H9 (cell line): ENCODE data around the gene HS1BP3. TPM values are rescaled to one million over a fixed set of nuclear protein-coding genes. Genes with fewer than 3 reads are reported as not detected.

ENCODE experiments used
- DNase-seq: peaks from one replicate; pipeline ENCODE4 v3.0.0-alpha.2; 2017
- H2AFZ ChIP-seq: one replicate; pipeline ENCODE4 v1.6.1; 2013; ENCODE audit warnings: mild to moderate bottlenecking, low read length, control low read depth, moderate library complexity
- H2AK5ac ChIP-seq: 2 replicates; pipeline ENCODE4 v1.6.1; 2013; ENCODE audit warnings: low read length, control low read depth, mixed read lengths; ENCODE audit not compliant: insufficient read length
- H2BK120ac ChIP-seq: one replicate; pipeline ENCODE4 v1.6.1; 2013; ENCODE audit warnings: low read depth, mild to moderate bottlenecking, low read length, control low read depth, inconsistent platforms; ENCODE audit not compliant: poor library complexity, severe bottlenecking
- H2BK12ac ChIP-seq: 2 replicates; pipeline ENCODE4 v1.6.1; 2013; ENCODE audit warnings: low read length, control low read depth, mixed read lengths, low read depth; ENCODE audit not compliant: insufficient read length
- H2BK15ac ChIP-seq: 2 replicates; pipeline ENCODE4 v1.6.1; 2013; ENCODE audit warnings: low read depth, low read length, control low read depth
- H2BK20ac ChIP-seq: one replicate; pipeline ENCODE4 v1.6.1; 2013; ENCODE audit warnings: low read depth, mild to moderate bottlenecking, low read length, control low read depth, inconsistent platforms; ENCODE audit not compliant: poor library complexity, severe bottlenecking
- H2BK5ac ChIP-seq: 2 replicates; pipeline ENCODE4 v1.6.1; 2013; ENCODE audit warnings: low read length, control low read depth, mixed read lengths; ENCODE audit not compliant: insufficient read length
- H3K14ac ChIP-seq: 2 replicates; pipeline ENCODE4 v1.6.1; 2013; ENCODE audit warnings: low read length, control low read depth; ENCODE audit not compliant: insufficient read depth
- H3K18ac ChIP-seq: 2 replicates; pipeline ENCODE4 v1.6.1; 2013; ENCODE audit warnings: low read depth, mild to moderate bottlenecking, mixed read lengths, low read length, control low read depth; ENCODE audit not compliant: insufficient read length
- H3K23ac ChIP-seq: 2 replicates; pipeline ENCODE4 v1.6.1; 2013; ENCODE audit warnings: low read length, control low read depth, mixed read lengths, low read depth; ENCODE audit not compliant: insufficient read length
- H3K23me2 ChIP-seq: 2 replicates; pipeline ENCODE4 v1.6.1; 2013; ENCODE audit warnings: low read depth, mild to moderate bottlenecking, mixed read lengths, low read length, control low read depth; ENCODE audit not compliant: insufficient read length, poor library complexity, severe bottlenecking
- H3K27ac ChIP-seq: 2 replicates; pipeline ENCODE4 v1.5.1; 2013; ENCODE audit warnings: low read length, control low read depth, mixed read lengths, low read depth; ENCODE audit not compliant: insufficient read length
- H3K27me3 ChIP-seq: 2 replicates; pipeline ENCODE4 v1.6.1; 2013; ENCODE audit warnings: low read length, control low read depth, inconsistent platforms; ENCODE audit not compliant: insufficient read depth
- H3K4ac ChIP-seq: 2 replicates; pipeline ENCODE4 v1.6.1; 2013; ENCODE audit warnings: low read depth, mild to moderate bottlenecking, control low read depth, inconsistent platforms, low read length, moderate library complexity
- H3K4me1 ChIP-seq: 2 replicates; pipeline ENCODE4 v1.6.1; 2013; ENCODE audit warnings: low read length, control low read depth, inconsistent platforms; ENCODE audit not compliant: insufficient read depth
- H3K4me2 ChIP-seq: 2 replicates; pipeline ENCODE4 v1.6.1; 2013; ENCODE audit warnings: low read length, control low read depth, mixed read lengths; ENCODE audit not compliant: insufficient read length, insufficient read depth
- H3K56ac ChIP-seq: 2 replicates; pipeline ENCODE4 v1.6.1; 2013; ENCODE audit warnings: low read depth, mild to moderate bottlenecking, mixed read lengths, low read length, control low read depth; ENCODE audit not compliant: insufficient read length
- H3K79me1 ChIP-seq: 2 replicates; pipeline ENCODE4 v1.6.1; 2013; ENCODE audit warnings: low read depth, mild to moderate bottlenecking, moderate library complexity, low read length, control low read depth, inconsistent platforms; ENCODE audit not compliant: insufficient read depth, poor library complexity, severe bottlenecking
- H3K79me2 ChIP-seq: 2 replicates; pipeline ENCODE4 v1.6.1; 2013; ENCODE audit warnings: low read length, control low read depth, inconsistent platforms; ENCODE audit not compliant: insufficient read depth
- H3K9ac ChIP-seq: 2 replicates; pipeline ENCODE4 v1.6.1; 2013; ENCODE audit warnings: low read length, control low read depth, mixed read lengths; ENCODE audit not compliant: insufficient read length; ENCODE audit errors: extremely low read depth
- H3K9me3 ChIP-seq: one replicate; pipeline ENCODE4 v1.6.1; 2013; ENCODE audit warnings: low read depth, low read length, inconsistent platforms; ENCODE audit not compliant: control insufficient read depth
- H3T11ph ChIP-seq: one replicate; pipeline ENCODE4 v1.6.1; 2013; ENCODE audit warnings: mild to moderate bottlenecking, low read length, control low read depth, inconsistent platforms
- H4K20me1 ChIP-seq: one replicate; pipeline ENCODE4 v1.6.1; 2013; ENCODE audit not compliant: control insufficient read depth, insufficient read length, insufficient read depth
- H4K5ac ChIP-seq: 2 replicates; pipeline ENCODE4 v1.6.1; 2013; ENCODE audit warnings: low read depth, mild to moderate bottlenecking, mixed read lengths, low read length, control low read depth; ENCODE audit not compliant: insufficient read length
- H4K8ac ChIP-seq: replicated peaks from 2 replicates; pipeline ENCODE4 v1.6.1; 2013; ENCODE audit warnings: low read length, control low read depth, mixed read lengths, low read depth; ENCODE audit not compliant: insufficient read length
- H4K91ac ChIP-seq: 2 replicates; pipeline ENCODE4 v1.6.1; 2013; ENCODE audit warnings: low read depth, mild to moderate bottlenecking, moderate library complexity, mixed read lengths, low read length, control low read depth; ENCODE audit not compliant: insufficient read length
- H3K27ac Mint-ChIP-seq, 3 experiments: 2 replicates in 2 of 3; 3 replicates in 1 of 3; pipeline ENCODE4 v1.8.0; 2020 to 2021; ENCODE audit warnings: mixed read lengths in 3 of 3, mild to moderate bottlenecking in 1 of 3, moderate library complexity in 1 of 3
- H3K27me3 Mint-ChIP-seq: 2 replicates; pipeline ENCODE4 v1.8.0; 2021; ENCODE audit warnings: low read depth, mild to moderate bottlenecking, moderate library complexity, mixed read lengths
- H3K36me3 Mint-ChIP-seq, 3 experiments: 2 replicates in 2 of 3; 3 replicates in 1 of 3; pipeline ENCODE4 v1.8.0; 2020 to 2021; ENCODE audit warnings: low read depth in 3 of 3, mixed read lengths in 3 of 3; ENCODE audit not compliant: insufficient read depth in 1 of 3
- H3K4me1 Mint-ChIP-seq, 2 experiments: 2 replicates each; pipeline ENCODE4 v1.8.0; 2020; ENCODE audit warnings: mixed read lengths in 2 of 2
- H3K4me3 Mint-ChIP-seq, 2 experiments: 2 replicates in 1 of 2; 3 replicates in 1 of 2; pipeline ENCODE4 v1.8.0; 2020 to 2021; ENCODE audit warnings: mild to moderate bottlenecking in 2 of 2, mixed read lengths in 2 of 2, moderate library complexity in 1 of 2
- H3K9me3 Mint-ChIP-seq, 2 experiments: 2 replicates in 1 of 2; 3 replicates in 1 of 2; pipeline ENCODE4 v1.8.0; 2020; ENCODE audit warnings: mild to moderate bottlenecking in 2 of 2, mixed read lengths in 2 of 2, moderate library complexity in 1 of 2
- WGBS: extraction: QIAGEN DNeasy Blood & Tissue Kit; methylation state at CpG from one replicate; pipeline ENCODE4 v1.1.7; 2013; ENCODE audit warnings: missing lambda C conversion rate, low lambda C conversion rate, mixed read lengths; ENCODE audit not compliant: insufficient read length; ENCODE audit errors: extremely low coverage; 5-methylcytosine and 5-hydroxymethylcytosine counted together
- total RNA-seq: library from RNA; stranded (reverse); gene quantifications from 2 replicates; pipeline ENCODE4 v1.2.1, GENCODE V29; 2021
- TF ChIP-seq, protein P1 (sequence below): fragments of 200-600 bp; sonication (generic); conservative IDR thresholded peaks from 3 replicates; pipeline ENCODE4 v1.8.0; 2021; ENCODE audit warnings: antibody characterized with exemption, mild to moderate bottlenecking

Gene HS1BP3
- total RNA-seq, 1 experiment from 2014 or later: 11.1 TPM

DNA sequence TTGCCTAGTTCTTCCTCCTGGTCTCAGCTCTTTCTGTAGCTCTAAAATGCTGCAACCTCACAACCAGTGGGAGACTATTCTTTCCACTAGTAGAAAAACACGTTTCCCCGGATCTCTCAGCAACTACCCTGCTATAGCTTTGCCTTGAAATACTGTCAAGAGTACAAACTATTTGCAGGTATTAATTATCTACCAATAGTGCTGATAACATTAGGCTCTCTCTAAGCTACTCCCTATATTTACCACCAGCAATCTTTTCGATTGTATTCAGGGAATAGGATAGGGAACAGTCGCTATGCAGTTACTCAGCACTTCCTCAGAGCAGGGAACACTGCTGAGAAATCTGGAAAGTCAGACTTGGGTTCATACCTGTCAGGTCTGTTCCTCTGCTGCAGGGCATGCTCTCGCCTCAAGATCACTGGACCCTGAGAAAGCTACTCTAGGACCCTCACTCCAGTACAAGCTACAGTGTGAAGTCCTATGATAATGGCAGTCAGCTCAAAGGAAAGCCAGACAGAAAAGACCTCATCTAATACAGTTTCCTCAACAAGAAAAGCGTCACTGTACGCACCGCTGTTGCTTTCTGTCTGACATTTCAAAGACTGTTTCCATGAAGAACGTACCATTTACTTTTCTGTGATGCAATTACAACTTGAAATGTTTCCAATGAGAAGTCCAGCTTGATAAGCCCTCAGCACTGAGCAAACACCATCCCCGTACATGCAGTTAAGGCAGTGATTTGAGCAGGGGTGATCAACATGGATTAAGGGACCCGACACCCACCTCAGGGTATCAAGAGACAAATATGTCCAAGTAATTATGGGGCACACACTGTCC lies 38.7 kb upstream of the HS1BP3 start:
- Histone ChIP-seq H3K79me2 (no peaks in the 10 kb centered on the region), H4K91ac (no peak overlapping the region), H3K4me2 (no peak overlapping the region), H3K23ac (no peak overlapping the region), H2AFZ (no peak overlapping the region), H2BK15ac (no peak overlapping the region), H3K14ac (no peak overlapping the region), H3K27me3 (no peaks in the 10 kb centered on the region), H2BK20ac (no peak overlapping the region), H2BK12ac (no peak overlapping the region), H2AK5ac (no peak overlapping the region), H2BK5ac (no peak overlapping the region), H3K9ac (no peak overlapping the region), H3K79me1 (no peaks in the 10 kb centered on the region), H3K27ac (no peak overlapping the region), H4K8ac (no peak overlapping the region), H3K4me1 (no peaks in the 10 kb centered on the region), H4K5ac (no peak overlapping the region), H4K20me1 (no peaks in the 10 kb centered on the region), H3K18ac (no peak overlapping the region), H3T11ph (no peak overlapping the region), H3K9me3 (no peaks in the 10 kb centered on the region), H3K56ac (no peak overlapping the region), H2BK120ac (no peak overlapping the region), H3K23me2 (no peaks in the 10 kb centered on the region), H3K4ac (no peak overlapping the region)
- H3K36me3 Mint-ChIP-seq: peaks cover 7 to 15% (median 11%) of the 10 kb centered on the region in 3 experiments; a peak in 6 of 7 replicates
- TF ChIP-seq, protein P1, sequence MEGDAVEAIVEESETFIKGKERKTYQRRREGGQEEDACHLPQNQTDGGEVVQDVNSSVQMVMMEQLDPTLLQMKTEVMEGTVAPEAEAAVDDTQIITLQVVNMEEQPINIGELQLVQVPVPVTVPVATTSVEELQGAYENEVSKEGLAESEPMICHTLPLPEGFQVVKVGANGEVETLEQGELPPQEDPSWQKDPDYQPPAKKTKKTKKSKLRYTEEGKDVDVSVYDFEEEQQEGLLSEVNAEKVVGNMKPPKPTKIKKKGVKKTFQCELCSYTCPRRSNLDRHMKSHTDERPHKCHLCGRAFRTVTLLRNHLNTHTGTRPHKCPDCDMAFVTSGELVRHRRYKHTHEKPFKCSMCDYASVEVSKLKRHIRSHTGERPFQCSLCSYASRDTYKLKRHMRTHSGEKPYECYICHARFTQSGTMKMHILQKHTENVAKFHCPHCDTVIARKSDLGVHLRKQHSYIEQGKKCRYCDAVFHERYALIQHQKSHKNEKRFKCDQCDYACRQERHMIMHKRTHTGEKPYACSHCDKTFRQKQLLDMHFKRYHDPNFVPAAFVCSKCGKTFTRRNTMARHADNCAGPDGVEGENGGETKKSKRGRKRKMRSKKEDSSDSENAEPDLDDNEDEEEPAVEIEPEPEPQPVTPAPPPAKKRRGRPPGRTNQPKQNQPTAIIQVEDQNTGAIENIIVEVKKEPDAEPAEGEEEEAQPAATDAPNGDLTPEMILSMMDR: no peak
- H3K27ac Mint-ChIP-seq: no peak overlapping the region
- no peaks in the 10 kb centered on the region for H3K9me3 Mint-ChIP-seq
- no CpG with 5 or more reads among the region's 11 CpGs for WGBS
- DNase-seq: no peak
- H3K4me1 Mint-ChIP-seq: no peaks in the 10 kb centered on the region
- H3K27me3 Mint-ChIP-seq: no peaks in the 10 kb centered on the region
- no peak overlapping the region for H3K4me3 Mint-ChIP-seq
